ENCODE data around the gene MIER1. TPM values are rescaled to one million over a fixed set of nuclear protein-coding genes. Genes with fewer than 3 reads are reported as not detected.

The MIER1 gene
- total and polyA plus RNA-seq, 8 donors: 30.9 to 38.5 (median 34.8) TPM

DNA sequence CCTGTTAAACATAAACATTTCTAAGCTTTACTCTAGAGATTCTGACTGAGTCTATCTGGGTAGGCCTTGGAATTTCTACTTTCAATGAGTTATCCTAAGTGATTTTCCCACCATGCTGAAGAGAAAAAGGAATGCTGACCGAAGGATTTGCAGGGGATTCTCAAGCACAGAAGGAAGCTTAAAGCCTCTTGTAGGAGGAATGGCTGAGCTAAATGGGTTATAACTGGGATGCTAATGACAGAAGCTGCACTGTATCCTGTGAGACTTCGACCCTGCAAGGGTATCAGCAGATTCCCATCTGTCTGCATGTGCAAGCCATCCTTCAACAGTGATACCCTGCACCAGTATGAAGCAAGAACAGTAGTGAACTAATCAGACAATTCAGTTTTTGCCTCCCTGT lies 93.8 kb downstream of the MIER1 start:
- H3K27ac ChIP-seq: no peak overlapping the region
- H3K9me3 ChIP-seq: no peaks in the 10 kb centered on the region
- TF ChIP-seq CTCF (IDR thresholded peaks at IDR 0.05): no peak
- peaks cover 0 to 27% of the 10 kb centered on the region in 2 donors for H3K36me3 ChIP-seq
- no peak for ATAC-seq
- no peak overlapping the region for H3K4me3 ChIP-seq
- DNase-seq: no peak
- H3K27me3 ChIP-seq: no peaks in the 10 kb centered on the region
- intact Hi-C loops (cut with DNase I): no loop called here
- no peaks in the 10 kb centered on the region for H3K4me1 ChIP-seq

- intact Hi-C loops (cut with DNase I): no loop called here
- Histone ChIP-seq H3K36me3 (peaks cover 0 to 27% of the 10 kb centered on the region in 2 donors), H3K4me3 (no peak overlapping the region), H3K4me1 (no peaks in the 10 kb centered on the region), H3K27ac (peak overlapping the region in 1 of 2 donors; percentile 33), H3K27me3 (no peaks in the 10 kb centered on the region), H3K9me3 (no peaks in the 10 kb centered on the region)
- no peak for DNase-seq
- ATAC-seq: no peak
- TF ChIP-seq CTCF (IDR thresholded peaks at IDR 0.05): no peak
Measured at GRCh38 chr1:67019121-67019520, 94.3 kb downstream of the MIER1 start.

- peak; percentile 40 for ATAC-seq
Measured at GRCh38 chr1:67019600-67020136, 94.9 kb downstream of the MIER1 start.

DNA sequence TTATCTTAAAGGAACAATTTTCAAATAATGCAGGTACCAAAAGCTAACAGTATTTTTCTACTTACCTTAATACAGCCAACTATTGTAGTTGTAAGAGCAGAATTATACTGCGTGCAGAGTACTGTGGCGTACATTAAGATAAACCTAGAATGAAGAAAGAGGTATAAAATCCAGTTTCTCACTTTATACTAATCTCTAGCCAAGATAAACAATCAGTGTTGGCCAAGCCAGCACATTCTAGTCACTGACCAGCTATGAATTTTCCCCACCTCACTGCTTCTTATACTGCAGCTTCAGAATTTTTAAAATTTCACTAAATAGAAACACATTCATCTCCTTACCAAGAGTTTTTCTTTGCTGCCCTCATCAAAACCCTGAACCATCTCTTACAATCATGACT lies 95.5 kb downstream of the MIER1 start:
- peaks cover 0 to 27% of the 10 kb centered on the region in 2 donors for H3K36me3 ChIP-seq
- H3K4me1 ChIP-seq: no peaks in the 10 kb centered on the region
- no peak for TF ChIP-seq CTCF (IDR thresholded peaks at IDR 0.05)
- peak overlapping the region in 1 of 2 donors; percentile 15 for H3K27ac ChIP-seq
- H3K4me3 ChIP-seq: no peak overlapping the region
- intact Hi-C loops (cut with DNase I): no loop called here
- H3K27me3 ChIP-seq: no peaks in the 10 kb centered on the region
- DNase-seq (no peak), ATAC-seq (peak; percentile 21)
- no peaks in the 10 kb centered on the region for H3K9me3 ChIP-seq

More at GRCh38 chr1:67019600-67020136, 94.9 kb downstream of the MIER1 start:
- no peak for TF ChIP-seq CTCF (IDR thresholded peaks at IDR 0.05)
- Histone ChIP-seq H3K4me1 (no peaks in the 10 kb centered on the region), H3K9me3 (no peaks in the 10 kb centered on the region), H3K27me3 (no peaks in the 10 kb centered on the region), H3K36me3 (peaks cover 0 to 27% of the 10 kb centered on the region in 2 donors), H3K4me3 (no peak overlapping the region), H3K27ac (peak overlapping the region in 1 of 2 donors; percentile 33)
- intact Hi-C loops (cut with DNase I): no loop called here
- no peak for DNase-seq

DNA sequence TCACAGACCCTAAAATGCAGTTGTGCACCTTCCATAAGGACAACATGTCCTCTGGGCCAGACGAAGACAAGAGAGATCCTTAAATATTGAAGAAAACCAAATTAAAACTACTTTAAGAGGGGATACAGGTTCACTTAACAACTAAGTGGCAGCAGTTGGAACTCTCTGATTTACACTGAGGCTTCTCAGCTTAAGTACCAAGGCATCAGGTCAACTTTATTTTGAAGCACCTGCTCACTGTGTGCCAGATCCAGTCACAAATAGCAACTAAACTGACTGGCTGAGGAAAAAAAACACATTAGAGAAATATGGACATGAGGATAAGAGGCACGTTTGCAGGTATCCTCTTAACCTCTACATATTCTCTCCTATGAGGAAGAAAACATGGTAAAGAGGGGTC lies 96.0 kb downstream of the MIER1 start:
- H3K36me3 ChIP-seq: peaks cover 0 to 27% of the 10 kb centered on the region in 2 donors
- H3K27me3 ChIP-seq: no peaks in the 10 kb centered on the region
- no peak overlapping the region for H3K27ac ChIP-seq
- no peaks in the 10 kb centered on the region for H3K9me3 ChIP-seq
- DNase-seq (no peak), ATAC-seq (no peak)
- no peak overlapping the region for H3K4me3 ChIP-seq
- no peaks in the 10 kb centered on the region for H3K4me1 ChIP-seq
- intact Hi-C loops (cut with DNase I): no loop called here
- TF ChIP-seq CTCF (IDR thresholded peaks at IDR 0.05): no peak
